ENCODE data around the gene DACT1. TPM values are rescaled to one million over a fixed set of nuclear protein-coding genes. Genes with fewer than 3 reads are reported as not detected.
A peak's percentile ranks its signal among the peaks of the same experiment; 100 is the strongest.

The DACT1 gene
- total RNA-seq, 4 donors from 2014 or later, result 35.7 to 87.2 (median 65.9) TPM

DNA sequence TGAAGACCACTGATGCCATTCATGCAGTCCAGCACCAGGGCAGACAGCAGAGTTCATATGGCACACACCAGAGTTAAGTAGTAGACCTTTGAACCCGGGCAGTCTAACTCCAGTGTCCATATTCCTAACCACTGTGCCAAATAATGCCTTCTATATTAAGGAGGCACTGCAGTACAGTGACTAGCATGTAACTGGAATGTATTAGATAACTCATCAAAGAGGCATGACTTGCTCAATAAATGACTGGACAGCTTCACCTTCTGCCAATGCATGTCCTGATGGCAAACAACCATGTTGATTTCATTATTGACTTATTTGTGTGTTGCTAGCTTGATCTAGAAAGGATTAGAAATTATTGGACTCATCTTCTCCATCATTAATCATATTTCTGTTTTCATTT, 40.2 kb downstream of the DACT1 start:
- TF ChIP-seq, protein P1, sequence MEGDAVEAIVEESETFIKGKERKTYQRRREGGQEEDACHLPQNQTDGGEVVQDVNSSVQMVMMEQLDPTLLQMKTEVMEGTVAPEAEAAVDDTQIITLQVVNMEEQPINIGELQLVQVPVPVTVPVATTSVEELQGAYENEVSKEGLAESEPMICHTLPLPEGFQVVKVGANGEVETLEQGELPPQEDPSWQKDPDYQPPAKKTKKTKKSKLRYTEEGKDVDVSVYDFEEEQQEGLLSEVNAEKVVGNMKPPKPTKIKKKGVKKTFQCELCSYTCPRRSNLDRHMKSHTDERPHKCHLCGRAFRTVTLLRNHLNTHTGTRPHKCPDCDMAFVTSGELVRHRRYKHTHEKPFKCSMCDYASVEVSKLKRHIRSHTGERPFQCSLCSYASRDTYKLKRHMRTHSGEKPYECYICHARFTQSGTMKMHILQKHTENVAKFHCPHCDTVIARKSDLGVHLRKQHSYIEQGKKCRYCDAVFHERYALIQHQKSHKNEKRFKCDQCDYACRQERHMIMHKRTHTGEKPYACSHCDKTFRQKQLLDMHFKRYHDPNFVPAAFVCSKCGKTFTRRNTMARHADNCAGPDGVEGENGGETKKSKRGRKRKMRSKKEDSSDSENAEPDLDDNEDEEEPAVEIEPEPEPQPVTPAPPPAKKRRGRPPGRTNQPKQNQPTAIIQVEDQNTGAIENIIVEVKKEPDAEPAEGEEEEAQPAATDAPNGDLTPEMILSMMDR (IDR thresholded peaks at IDR 0.05), result no peak
- TF ChIP-seq EP300 (IDR thresholded peaks at IDR 0.05), result no peak
- no peak for TF ChIP-seq POLR2A (IDR thresholded peaks at IDR 0.05)
- Histone ChIP-seq H3K36me3 (no peaks in the 10 kb centered on the region), H3K4me1 (no peaks in the 10 kb centered on the region), H3K27me3 (no peaks in the 10 kb centered on the region), H3K9me3 (no peaks in the 10 kb centered on the region), H3K4me3 (no peak overlapping the region), H3K27ac (no peak overlapping the region)
- 74 to 88% methylated on average over 1 of the region's 1 CpG for WGBS, 2 donors
- DNase-seq (ENCODE audit: low spot score in 2 of 2), result no peak

DNA sequence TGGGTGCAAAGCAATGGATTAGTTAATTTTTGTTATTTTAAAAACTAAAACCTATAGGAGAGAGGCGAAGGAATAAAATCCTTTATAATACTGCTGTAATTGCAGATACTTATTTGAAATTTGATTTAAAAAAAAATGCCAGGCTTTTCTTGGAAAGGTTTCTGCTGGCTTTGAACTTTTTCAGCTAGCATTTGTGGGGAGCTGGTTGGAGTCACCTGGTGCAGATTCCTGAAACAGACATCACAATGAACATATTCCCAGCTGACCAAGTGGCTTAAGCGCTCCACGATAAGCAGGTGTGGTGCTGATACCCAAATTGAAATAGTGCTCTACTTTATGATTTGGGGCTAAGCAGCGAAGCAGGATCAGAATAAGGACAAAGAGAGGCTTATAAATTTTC, 42.9 kb downstream of the DACT1 start:
- Histone ChIP-seq H3K4me3 (no peak overlapping the region), H3K4me1 (no peaks in the 10 kb centered on the region), H3K9me3 (no peaks in the 10 kb centered on the region), H3K27ac (no peak overlapping the region), H3K36me3 (no peaks in the 10 kb centered on the region), H3K27me3 (no peaks in the 10 kb centered on the region)
- TF ChIP-seq POLR2A (IDR thresholded peaks at IDR 0.05) (no peak), EP300 (IDR thresholded peaks at IDR 0.05) (no peak)
- TF ChIP-seq, protein P1 (IDR thresholded peaks at IDR 0.05), result no peak
- no peak for DNase-seq (ENCODE audit: low spot score in 2 of 2)
- WGBS, 2 donors, result 82 to 86% methylated on average over 4 of the region's 4 CpGs

DNA sequence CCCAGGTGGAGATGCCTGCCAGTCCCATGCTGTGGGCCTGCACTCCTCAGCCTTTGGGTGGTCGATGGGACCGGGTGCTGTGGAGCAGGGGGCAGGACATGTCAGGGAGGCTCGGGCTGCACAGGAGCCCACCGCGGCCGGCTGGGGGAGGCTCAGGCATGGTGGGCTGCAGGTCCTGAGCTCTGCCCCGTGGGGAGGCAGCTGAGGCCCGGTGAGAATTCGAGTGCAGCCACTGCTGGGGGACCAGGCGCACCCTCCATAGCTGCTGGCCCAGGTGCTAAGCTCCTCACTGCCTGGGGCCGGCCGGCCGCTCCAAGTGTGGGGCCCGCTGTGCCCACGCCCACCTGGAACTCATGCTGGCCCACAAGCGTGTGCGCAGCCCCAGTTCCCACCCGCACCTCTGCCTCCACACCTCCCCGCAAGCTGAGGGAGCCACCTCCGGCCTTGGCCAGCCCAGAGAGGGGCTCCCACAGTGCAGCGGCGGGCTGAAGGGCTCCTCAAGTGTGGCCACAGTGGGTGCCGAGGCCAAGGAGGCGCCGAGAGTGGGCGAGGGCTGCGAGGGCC, 49.6 kb downstream of the DACT1 start:
- no peaks in the 10 kb centered on the region for H3K27me3 ChIP-seq
- TF ChIP-seq EP300 (IDR thresholded peaks at IDR 0.05) (no peak), POLR2A (IDR thresholded peaks at IDR 0.05) (no peak)
- TF ChIP-seq, protein P1 (IDR thresholded peaks at IDR 0.05), result no peak
- 93% methylated on average over 17 to 21 of the region's 27 CpGs for WGBS, 2 donors

DNA sequence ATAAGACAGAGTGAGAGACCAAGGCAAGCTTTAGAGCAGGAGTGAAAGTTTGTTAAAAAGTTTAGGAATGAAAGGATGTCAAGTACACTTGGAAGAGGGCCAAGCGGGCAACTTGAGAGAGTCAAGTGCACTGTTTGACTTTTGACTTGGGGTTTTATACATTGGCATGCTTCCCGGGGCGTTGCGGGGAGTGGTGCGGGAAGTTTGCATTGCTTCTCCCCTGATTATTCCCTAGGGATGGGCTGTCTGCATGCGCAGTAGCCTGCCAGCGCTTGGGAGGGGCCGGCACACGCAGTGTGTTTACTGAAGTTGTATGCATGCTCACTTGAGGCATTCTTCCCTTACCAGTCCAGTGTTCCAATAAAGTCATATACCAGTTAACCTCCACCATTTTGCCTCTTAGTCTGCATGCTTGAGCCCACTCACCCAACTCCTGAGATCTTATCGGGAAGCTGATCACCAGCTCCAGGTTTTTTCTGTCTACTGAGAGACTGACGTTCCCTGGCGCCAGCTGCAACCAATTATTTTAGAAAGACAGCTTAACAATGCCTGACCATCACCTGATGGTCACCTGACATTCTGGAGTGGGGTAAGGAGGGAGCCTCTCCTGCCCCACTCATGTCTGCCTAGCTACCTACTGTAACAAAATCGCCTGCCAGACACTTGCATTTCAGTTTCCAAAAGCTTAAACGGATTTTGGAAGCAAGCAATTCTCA, 53.2 kb downstream of the DACT1 start:
- peak in 1 of 2 donors; percentile 28 for DNase-seq (ENCODE audit: low spot score in 2 of 2)

More for the DNA sequence above, 49.6 kb downstream of the DACT1 start:
- H3K9me3 ChIP-seq, result peaks cover 0 to 17% (median 0%) of the 10 kb centered on the region in 4 donors
- no peak for DNase-seq (ENCODE audit: low spot score in 2 of 2)
- no peaks in the 10 kb centered on the region for H3K36me3 ChIP-seq
- H3K4me1 ChIP-seq, result peaks cover 0 to 11% (median 0%) of the 10 kb centered on the region in 4 donors
- H3K27ac ChIP-seq, result no peak overlapping the region
- no peak overlapping the region for H3K4me3 ChIP-seq

More for the DNA sequence above, 53.2 kb downstream of the DACT1 start:
- WGBS, 2 donors, result 43 to 44% methylated on average over 14 of the region's 14 CpGs
- H3K27ac ChIP-seq, result no peak overlapping the region
- no peaks in the 10 kb centered on the region for H3K27me3 ChIP-seq
- TF ChIP-seq EP300 (IDR thresholded peaks at IDR 0.05) (no peak), POLR2A (IDR thresholded peaks at IDR 0.05) (no peak)
- TF ChIP-seq, protein P1 (IDR thresholded peaks at IDR 0.05), result no peak
- H3K4me1 ChIP-seq, result peaks cover 0 to 11% (median 0%) of the 10 kb centered on the region in 4 donors
- H3K9me3 ChIP-seq, result peaks cover 0 to 17% (median 0%) of the 10 kb centered on the region in 4 donors
- no peak overlapping the region for H3K4me3 ChIP-seq
- no peaks in the 10 kb centered on the region for H3K36me3 ChIP-seq

Measured in tibial nerve (tissue), 4 donors.